ENCODE data around the gene GPATCH2.
"Not testable (repeated sequence)": the region's sequence is repeated elsewhere in the genome, so short reads cannot be mapped to it uniquely, and the experiment has no call there.

Gene GPATCH2

DNA sequence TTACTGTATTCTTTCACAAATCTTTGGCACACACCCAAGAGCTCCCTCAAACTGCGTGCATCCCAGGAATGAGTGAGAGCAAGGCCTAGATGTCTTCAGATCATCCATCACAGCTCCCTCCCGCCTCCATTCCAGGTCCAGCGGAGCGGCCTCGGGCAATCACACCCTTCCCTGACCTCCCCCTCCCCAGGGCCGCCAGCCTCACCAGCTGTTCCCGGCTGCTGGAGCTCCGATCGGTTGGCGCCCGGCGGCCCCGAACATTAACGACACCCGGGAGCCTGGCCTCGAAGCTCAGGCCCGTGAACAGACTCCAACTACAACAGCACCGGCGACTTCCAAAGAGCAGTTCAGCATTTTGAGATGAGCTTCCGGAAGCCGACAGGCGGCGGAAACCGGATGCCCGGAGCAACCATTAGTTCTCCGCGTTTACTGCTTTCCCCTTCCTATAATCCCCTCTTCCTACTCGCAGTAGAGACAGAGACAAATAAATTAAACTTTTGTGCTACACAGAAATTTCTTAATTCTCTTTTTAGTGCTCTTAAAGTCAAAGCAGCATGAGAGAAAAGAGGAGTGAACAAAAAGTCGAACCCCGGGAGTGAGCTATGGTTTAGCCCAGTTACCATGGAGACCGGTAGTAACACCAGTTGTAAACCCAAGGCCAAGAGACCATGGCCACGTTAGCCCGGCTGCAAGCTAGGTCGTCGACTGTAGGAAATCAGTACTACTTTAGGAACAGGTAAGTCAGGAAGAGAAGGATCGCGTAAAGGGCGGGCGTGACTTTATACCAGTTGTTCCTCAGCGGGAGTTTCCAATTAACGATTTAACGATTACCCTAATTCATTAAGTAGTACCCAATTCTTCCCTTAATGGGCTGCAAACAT, at the start of gene GPATCH2, which contains the start of gene SPATA17:
Gene GPATCH2, minus strand, starts transcription at position 380 of the 881 bp plus-strand sequence. Its CDS starts 119 bp downstream, at position 261.
Gene SPATA17, plus strand, starts transcription at position 634 of the 881 bp plus-strand sequence. Its CDS starts 35 bp downstream, at position 669.
- ATAC-seq: peak; percentile 86
- DNase-seq: peak; percentile 72

GRCh38 chr1:217674028-217674729, 43.3 kb upstream of the GPATCH2 start:
- no peak for DNase-seq
- no peak for ATAC-seq

GRCh38 chr1:217673387-217673786, 42.5 kb upstream of the GPATCH2 start:
- ATAC-seq: no peak
- no peak for DNase-seq

DNA sequence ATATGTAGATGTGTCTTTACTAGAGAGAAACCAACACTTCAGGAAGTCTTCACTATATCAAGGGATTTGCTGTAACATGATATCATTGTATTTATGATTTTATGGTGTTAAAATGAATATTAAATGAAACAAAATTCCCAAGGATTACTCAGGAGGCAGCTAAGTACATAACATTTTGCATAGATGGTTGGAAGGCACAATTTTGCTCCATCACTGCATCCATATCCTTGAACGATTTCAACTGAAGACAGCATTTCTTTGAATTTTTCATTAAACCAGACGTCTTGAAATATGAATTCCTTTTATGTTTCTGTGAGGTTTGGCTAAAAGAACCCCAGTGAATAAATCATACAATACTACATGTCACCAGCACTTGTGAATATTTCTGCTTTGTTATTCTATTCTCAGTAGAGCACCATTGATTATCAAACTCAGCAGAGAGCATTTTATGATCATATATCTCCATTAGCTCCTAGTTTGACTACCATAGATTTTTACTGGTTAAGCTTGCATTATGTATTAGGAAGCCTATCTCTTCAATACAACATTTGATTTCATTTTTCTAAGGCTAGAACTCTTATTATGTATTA, 37.6 kb upstream of the GPATCH2 start:
- DNase-seq (no peak), ATAC-seq (no peak)

DNA sequence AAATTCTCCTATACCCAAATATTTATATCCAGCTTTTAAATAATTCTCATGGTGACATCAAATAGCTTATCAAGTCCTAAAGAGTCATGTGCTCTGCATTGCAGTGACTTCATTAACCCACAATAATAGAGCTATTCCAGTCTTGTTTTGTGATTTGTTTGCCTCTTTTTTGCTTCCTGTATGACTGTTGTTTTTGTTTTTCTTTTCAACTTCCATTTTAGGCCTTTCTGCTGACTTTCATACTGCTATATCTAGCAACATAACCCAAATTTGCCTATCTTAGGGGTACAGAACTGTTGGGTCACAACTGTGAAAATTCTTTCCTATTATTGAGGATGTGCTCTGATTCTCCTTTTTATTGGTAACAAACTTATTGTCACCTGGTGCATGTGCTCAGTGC, 30.5 kb upstream of the GPATCH2 start:
- DNase-seq (no peak), ATAC-seq (no peak)

DNA sequence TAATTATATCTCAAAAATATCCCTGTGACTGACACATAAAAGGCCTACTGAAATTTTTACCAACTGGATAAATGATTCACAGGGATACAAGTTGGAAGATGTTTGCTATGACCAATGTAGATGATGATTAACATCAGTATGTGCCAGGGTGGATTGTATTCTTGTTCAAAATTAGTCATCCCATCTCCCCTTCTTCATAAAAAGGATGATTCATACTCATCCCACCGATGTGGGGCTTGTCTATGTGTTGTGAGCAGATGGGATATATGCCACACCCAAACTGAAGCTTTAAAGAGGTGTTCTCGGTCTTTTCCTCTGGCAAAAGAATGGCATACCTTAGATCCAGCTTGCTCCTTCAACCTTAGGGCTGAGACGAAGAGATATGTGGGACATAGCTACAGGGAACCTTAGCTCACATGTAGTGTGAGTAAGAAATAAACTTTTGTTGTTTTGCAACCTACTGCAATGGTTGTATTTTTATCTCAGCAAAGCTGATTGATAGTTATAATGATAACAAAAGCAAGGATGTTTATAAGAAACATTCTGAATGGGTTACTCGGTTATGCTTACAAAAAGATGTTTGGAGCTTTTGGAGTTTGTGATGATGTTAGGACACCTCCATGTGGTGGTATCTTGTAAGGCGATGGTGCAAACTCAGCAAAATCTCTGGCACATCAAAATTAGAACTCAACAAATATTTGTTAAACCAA, 29.6 kb upstream of the GPATCH2 start:
- peak; percentile 49 for ATAC-seq
- DNase-seq: no peak

GRCh38 chr1:217650674-217651073, 19.8 kb upstream of the GPATCH2 start:
- ATAC-seq (no peak), DNase-seq (no peak)

DNA sequence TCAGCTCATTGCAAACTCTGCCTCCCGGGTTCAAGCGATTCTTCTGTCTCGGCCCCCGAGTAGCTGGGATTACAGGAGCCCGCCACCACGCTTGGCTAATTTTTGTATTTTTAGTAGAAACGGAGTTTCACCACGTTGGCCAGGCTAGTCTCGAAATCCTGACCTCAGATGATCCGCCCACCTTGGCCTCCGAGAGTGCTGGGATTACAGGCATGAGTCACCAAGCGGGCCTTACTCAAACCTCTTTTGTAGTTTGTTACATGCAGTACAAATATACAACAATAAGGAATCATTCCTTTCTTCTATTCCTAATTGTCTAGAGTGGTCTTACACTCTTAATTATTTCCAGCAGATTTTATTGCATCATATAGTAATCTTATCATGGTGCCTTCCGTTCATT, 16.9 kb upstream of the GPATCH2 start:
- DNase-seq (no peak), ATAC-seq (no peak)

GRCh38 chr1:217642455-217642854, 11.6 kb upstream of the GPATCH2 start:
- DNase-seq (no peak), ATAC-seq (no peak)

DNA sequence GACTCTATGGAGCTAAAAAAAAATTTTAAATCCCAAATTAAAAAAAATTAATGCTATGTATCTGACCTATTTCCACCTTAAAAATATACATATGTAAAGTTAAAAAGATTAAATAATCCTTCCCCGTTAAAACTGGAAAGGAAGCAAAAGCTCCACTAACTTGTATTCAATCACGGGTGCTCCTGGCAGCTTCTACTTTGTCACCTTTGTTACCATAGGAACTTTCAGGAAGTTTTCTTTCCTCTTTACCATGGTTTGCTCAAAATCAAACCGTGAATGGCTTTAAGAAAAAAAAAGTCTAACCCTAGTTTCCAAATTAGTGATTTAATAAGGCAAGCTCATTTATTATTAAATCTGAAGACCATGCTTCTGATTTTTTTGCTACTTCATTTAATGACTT, 3.5 kb downstream of the GPATCH2 start:
- no peak for ATAC-seq

GRCh38 chr1:217626321-217626720, 4.6 kb downstream of the GPATCH2 start:
- ATAC-seq (peak; percentile 73), DNase-seq (no peak)

More for the DNA sequence above, 3.5 kb downstream of the GPATCH2 start:
- no peak for DNase-seq

- ATAC-seq: peak; percentile 26
- DNase-seq: no peak
These were observed 8.8 kb downstream of the GPATCH2 start for GRCh38 chr1:217622042-217622441.

DNA sequence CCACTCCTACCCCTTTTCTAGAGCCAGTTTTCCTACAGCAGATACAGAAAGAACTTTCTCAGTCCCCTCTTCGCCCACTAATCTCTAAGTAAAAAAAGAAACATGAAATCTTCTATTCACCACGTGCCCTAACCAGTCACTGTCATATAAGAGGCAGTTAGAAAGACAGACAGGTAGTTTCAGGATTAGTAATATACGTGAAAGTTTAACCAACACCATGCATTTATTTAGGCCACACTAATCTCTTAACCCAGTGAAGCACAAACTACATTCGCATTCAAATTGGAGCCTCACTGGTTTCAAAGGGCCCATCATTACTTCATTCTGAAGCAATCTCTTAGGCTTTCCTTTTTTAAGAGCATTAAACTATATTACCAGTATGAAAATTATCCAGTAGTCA, 10.1 kb downstream of the GPATCH2 start:
- peak; percentile 98 for ATAC-seq
- DNase-seq: no peak

DNA sequence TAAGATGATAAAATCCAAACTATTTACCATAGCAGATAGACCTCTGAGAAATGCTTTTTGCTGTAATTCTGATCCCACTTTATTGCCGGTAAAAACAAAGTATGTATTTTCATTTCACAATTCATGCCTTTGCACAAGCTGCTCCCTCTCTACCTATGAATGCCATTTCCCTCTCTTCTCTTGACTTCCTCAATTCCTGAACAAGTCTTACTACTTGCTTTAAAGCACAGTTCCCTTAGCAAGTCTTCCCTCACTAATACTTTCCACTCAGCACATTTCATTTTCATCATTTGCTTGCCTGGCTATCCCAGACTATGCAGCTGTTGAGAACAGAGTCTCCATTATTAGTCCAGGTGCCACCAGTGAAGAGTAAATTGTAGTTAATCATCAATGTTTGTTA, 13.8 kb downstream of the GPATCH2 start:
- DNase-seq (no peak), ATAC-seq (no peak)

- no peak for DNase-seq
These were observed 16.6 kb downstream of the GPATCH2 start for GRCh38 chr1:217614200-217614712.

GRCh38 chr1:217605390-217605789, 25.5 kb downstream of the GPATCH2 start:
- DNase-seq (no peak), ATAC-seq (no peak)

More at GRCh38 chr1:217614200-217614712, 16.6 kb downstream of the GPATCH2 start:
- ATAC-seq: no peak

- DNase-seq (no peak), ATAC-seq (no peak)
These were observed 28.5 kb downstream of the GPATCH2 start for GRCh38 chr1:217602380-217602779.

DNA sequence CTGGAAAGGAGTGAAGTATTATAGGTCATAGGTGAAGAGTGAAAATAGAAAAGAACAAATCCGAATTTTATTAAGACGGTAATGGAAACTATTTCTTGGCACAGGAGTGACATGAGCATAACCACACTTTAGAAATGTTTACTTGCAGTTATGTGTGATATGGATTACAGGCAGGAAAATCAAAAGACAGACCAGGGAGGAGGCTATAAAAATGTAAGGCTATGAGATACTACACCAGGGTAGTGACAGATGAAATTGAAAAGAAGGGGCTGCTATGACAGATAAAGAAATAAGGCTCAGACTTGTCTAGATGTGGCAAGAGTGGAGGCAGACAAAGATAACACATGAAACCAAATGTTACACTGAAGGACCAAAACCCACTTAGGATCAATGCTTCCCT, 31.7 kb downstream of the GPATCH2 start:
- ATAC-seq: no peak
- DNase-seq: no peak

DNA sequence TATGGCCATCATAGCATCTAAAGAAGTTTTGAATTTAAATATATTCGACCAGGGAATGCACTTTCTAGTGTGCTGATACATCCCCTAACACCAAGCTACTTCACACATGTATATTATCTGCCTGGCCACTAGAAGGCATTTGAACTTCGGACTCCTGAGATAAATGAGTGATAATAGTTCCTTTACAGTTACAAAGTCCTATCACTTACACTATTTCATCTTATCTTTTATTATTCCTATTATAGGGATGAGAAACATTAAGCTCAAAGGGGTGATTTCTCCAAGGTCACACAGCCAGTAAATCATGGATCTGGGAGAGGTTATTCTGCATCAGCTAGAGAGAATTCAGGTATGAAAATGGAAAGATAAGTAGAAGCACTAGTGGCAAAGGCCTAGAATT, 40.3 kb downstream of the GPATCH2 start:
- ATAC-seq: no peak
- DNase-seq: no peak

DNA sequence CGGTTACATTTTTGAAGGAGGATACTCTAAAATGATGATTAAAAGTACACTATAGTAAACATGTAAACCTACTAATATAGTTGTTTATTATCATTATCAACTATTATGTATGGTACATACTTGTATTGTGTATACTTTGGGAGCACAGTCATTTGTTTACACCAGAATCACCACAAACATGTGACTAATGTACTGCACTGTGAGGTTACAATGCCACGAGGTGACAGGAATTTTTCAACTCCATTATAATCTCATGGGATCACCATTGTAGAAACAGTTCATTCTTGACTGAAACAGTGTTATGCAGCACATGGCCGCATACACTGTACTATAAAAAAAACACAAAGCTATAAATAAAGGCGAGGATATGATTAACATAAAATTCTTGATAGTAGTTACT, 44.3 kb downstream of the GPATCH2 start:
- DNase-seq: no peak
- no peak for ATAC-seq

DNA sequence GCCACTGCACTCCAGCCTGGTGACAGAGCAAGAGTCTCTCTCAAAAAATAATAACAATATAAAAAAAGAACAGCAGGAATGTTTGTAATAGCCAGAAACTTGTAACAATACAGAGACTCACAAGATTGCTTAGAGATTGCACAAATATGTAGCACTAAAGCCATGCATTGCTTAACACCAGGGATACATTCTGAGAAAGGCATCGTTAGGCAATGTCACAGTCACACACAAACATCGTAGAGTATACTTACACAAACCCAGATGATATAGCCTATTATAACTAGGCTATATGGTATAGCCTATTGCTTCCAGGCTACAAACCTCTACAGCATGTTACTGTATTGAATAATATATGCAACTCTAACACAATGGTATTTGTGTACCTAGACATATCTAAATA, 45.3 kb downstream of the GPATCH2 start:
- no peak for ATAC-seq
- DNase-seq: no peak

- DNase-seq, ATAC-seq: not testable (repeated sequence)
These were observed 46.5 kb downstream of the GPATCH2 start for GRCh38 chr1:217584286-217584811.
